Naive thymus-derived CD4-positive, alpha-beta T cell (primary cell): ENCODE results near the gene CERS6. TPM values are rescaled to one million over a fixed set of nuclear protein-coding genes. Genes with fewer than 3 reads are reported as not detected.

ENCODE experiments used
- ATAC-seq: fragments of 150-1000 bp; cut with Tn5 transposase; 2 replicates; pipeline ENCODE4 v1.10.0; 2021; ENCODE audit warnings: mild to moderate bottlenecking, moderate library complexity
- CTCF ChIA-PET: fragments of 350-600 bp; sonication (Branson Sonifier 250); formaldehyde crosslinking; loops from one replicate; lab custom pipeline; 2021; ENCODE audit warnings: antibody characterized with exemption; lab: Charles Lee
- POLR2A ChIA-PET: fragments of 350-600 bp; sonication (Branson Sonifier 250); formaldehyde crosslinking; loops from one replicate; lab custom pipeline; 2021; ENCODE audit warnings: antibody characterized with exemption, inconsistent platforms; lab: Charles Lee
- DNase-seq, 9 donors: peaks; one replicate each; pipeline versions ENCODE4 v3.0.0 to v3.0.0-alpha.2; 2020 to 2022; ENCODE audit warnings: mixed read lengths in 1 of 9
- H3K27ac ChIP-seq: one replicate; pipeline ENCODE4 v1.7.0; 2013; ENCODE audit warnings: mild to moderate bottlenecking, low read depth, low read length, moderate library complexity
- H3K27me3 ChIP-seq, 2 donors: one replicate each; pipeline ENCODE4 v1.7.0; 2013; ENCODE audit warnings: low read length in 2 of 2, mild to moderate bottlenecking in 2 of 2, moderate library complexity in 2 of 2; ENCODE audit not compliant: control insufficient read depth in 2 of 2, insufficient read depth in 2 of 2
- H3K36me3 ChIP-seq, 3 experiments: 1 replicate in 2 of 3; 2 replicates in 1 of 3; pipeline ENCODE4 v1.7.0; 2013; ENCODE audit warnings: low read length in 3 of 3, mild to moderate bottlenecking in 3 of 3, moderate library complexity in 1 of 3; ENCODE audit not compliant: insufficient read depth in 3 of 3, control insufficient read depth in 2 of 3
- H3K4me1 ChIP-seq, 2 donors: one replicate each; pipeline ENCODE4 v1.7.0; 2013; ENCODE audit warnings: low read length in 2 of 2, mild to moderate bottlenecking in 2 of 2, moderate library complexity in 1 of 2; ENCODE audit not compliant: control insufficient read depth in 2 of 2, insufficient read depth in 2 of 2
- H3K4me3 ChIP-seq: 2 replicates; pipeline ENCODE4 v1.7.0; 2013; ENCODE audit warnings: mild to moderate bottlenecking, low read length
- H3K9me3 ChIP-seq, 3 experiments: 1 replicate in 2 of 3; 2 replicates in 1 of 3; pipeline ENCODE4 v1.7.0; 2013; ENCODE audit warnings: low read length in 3 of 3; ENCODE audit not compliant: control insufficient read depth in 2 of 3
- H3K27ac Mint-ChIP-seq, 9 donors: one replicate each; pipeline ENCODE4 v1.8.0; 2020 to 2022; ENCODE audit warnings: mixed read lengths in 9 of 9, mild to moderate bottlenecking in 8 of 9, moderate library complexity in 5 of 9, inconsistent platforms in 2 of 9
- H3K27me3 Mint-ChIP-seq, 5 donors: one replicate each; pipeline ENCODE4 v1.8.0; 2021 to 2022; ENCODE audit warnings: mixed read lengths in 5 of 5, mild to moderate bottlenecking in 1 of 5
- H3K36me3 Mint-ChIP-seq, 5 donors: one replicate each; pipeline ENCODE4 v1.8.0; 2020 to 2022; ENCODE audit warnings: mixed read lengths in 5 of 5, mild to moderate bottlenecking in 3 of 5, inconsistent platforms in 1 of 5
- H3K4me1 Mint-ChIP-seq, 7 donors: one replicate each; pipeline ENCODE4 v1.8.0; 2020 to 2022; ENCODE audit warnings: mixed read lengths in 7 of 7, mild to moderate bottlenecking in 3 of 7, inconsistent platforms in 1 of 7
- H3K4me3 Mint-ChIP-seq, 10 donors: one replicate each; pipeline ENCODE4 v1.8.0; 2020 to 2022; ENCODE audit warnings: mild to moderate bottlenecking in 10 of 10, mixed read lengths in 10 of 10, moderate library complexity in 6 of 10, inconsistent platforms in 2 of 10
- H3K9me3 Mint-ChIP-seq, 11 donors: one replicate each; pipeline ENCODE4 v1.8.0; 2020 to 2022; ENCODE audit warnings: mixed read lengths in 11 of 11, mild to moderate bottlenecking in 4 of 11, inconsistent platforms in 1 of 11, moderate library complexity in 1 of 11
- intact Hi-C, 2 donors: fragments of 100-400 bp; cut with micrococcal nuclease; formaldehyde crosslinking; loops; one replicate each; pipeline ENCODE4 v1.15.1; 2023
- polyA plus RNA-seq, 2 donors: library from polyadenylated mRNA; unstranded; fragments of 300-500 nt; fragmentation: Illumina TruSeq; gene quantifications; one replicate each; pipeline ENCODE4 v1.2.3, GENCODE V29; 2021
- total RNA-seq, 6 experiments: library from RNA in 5 of 6; stranded (reverse) in 5 of 6; gene quantifications; 1 replicate in 5 of 6; 2 replicates in 1 of 6; pipeline ENCODE4 v1.2.3 and lab custom pipeline; 2021 to 2026

CERS6 gene
- total and polyA plus RNA-seq, 7 experiments from 2014 or later = 9.1 to 28.4 (median 19.7) TPM

DNA sequence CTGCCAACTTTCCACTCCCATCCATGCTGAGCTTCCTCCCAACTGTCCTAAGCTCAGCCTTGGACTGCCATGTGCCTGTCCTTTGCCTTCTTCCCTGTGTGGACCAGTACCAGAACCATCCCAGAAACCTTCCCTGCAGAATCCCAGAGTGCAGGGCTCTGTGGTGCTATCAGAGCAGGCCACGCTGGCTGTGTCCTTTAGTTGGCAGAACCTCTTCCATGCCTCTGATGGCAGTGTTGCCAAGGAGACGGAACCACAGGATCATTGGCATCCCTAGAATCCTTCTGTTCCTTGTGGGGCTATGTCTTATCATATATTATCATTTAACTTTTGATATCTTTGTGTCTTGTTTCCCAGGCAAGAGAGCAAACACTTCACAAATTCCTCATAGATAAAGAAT lies 273.4 kb downstream of the CERS6 start:
- Mint-ChIP-seq H3K4me3 (no peak overlapping the region), H3K27me3 (no peaks in the 10 kb centered on the region), H3K4me1 (peaks cover 0 to 16% (median 4%) of the 10 kb centered on the region in 7 donors), H3K27ac (no peak overlapping the region), H3K9me3 (no peaks in the 10 kb centered on the region), H3K36me3 (peaks cover 2 to 58% (median 30%) of the 10 kb centered on the region in 5 donors)
- no peak for DNase-seq
- no peak for ATAC-seq
- ChIA-PET CTCF (no interaction called here), POLR2A (no interaction called here)
- no peaks in the 10 kb centered on the region for H3K4me1 ChIP-seq
- no peaks in the 10 kb centered on the region for H3K27me3 ChIP-seq
- intact Hi-C loops = no loop called here
- H3K36me3 ChIP-seq = peaks cover 0 to 3% (median 0%) of the 10 kb centered on the region in 3 experiments
- no peak overlapping the region for H3K27ac ChIP-seq
- H3K4me3 ChIP-seq = no peak overlapping the region
- no peaks in the 10 kb centered on the region for H3K9me3 ChIP-seq

DNA sequence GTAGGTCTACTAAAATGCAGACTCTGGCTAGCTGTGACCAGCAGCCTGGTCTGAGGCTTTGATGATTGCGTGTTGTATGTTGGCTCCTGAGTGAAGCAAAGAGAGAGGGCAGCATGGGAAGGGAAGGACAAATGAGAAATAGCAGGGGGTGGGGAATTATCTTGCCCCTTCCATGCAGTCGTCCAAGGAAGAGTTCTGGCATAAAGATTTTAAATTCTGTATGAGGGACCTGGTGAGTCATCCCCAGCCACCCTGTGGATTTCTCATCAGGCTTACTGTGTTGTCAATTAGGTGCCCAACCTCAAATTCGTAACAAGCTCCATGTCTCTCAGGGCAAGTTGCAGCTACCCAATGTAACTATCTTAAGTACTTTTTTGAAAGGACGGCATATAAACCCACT lies 274.3 kb downstream of the CERS6 start:
- H3K27me3 ChIP-seq = no peaks in the 10 kb centered on the region
- Mint-ChIP-seq H3K27ac (peak overlapping the region in 1 of 9 donors; percentile 6), H3K36me3 (peaks cover 2 to 58% (median 30%) of the 10 kb centered on the region in 5 donors), H3K4me1 (peaks cover 0 to 16% (median 4%) of the 10 kb centered on the region in 7 donors), H3K9me3 (no peaks in the 10 kb centered on the region), H3K4me3 (no peak overlapping the region), H3K27me3 (no peaks in the 10 kb centered on the region)
- ATAC-seq (no peak), DNase-seq (no peak)
- peaks cover 0 to 3% (median 0%) of the 10 kb centered on the region in 3 experiments for H3K36me3 ChIP-seq
- intact Hi-C loops = no loop called here
- ChIA-PET POLR2A (no interaction called here), CTCF (no interaction called here)
- no peaks in the 10 kb centered on the region for H3K9me3 ChIP-seq
- no peak overlapping the region for H3K4me3 ChIP-seq
- H3K27ac ChIP-seq = no peak overlapping the region
- no peaks in the 10 kb centered on the region for H3K4me1 ChIP-seq

DNA sequence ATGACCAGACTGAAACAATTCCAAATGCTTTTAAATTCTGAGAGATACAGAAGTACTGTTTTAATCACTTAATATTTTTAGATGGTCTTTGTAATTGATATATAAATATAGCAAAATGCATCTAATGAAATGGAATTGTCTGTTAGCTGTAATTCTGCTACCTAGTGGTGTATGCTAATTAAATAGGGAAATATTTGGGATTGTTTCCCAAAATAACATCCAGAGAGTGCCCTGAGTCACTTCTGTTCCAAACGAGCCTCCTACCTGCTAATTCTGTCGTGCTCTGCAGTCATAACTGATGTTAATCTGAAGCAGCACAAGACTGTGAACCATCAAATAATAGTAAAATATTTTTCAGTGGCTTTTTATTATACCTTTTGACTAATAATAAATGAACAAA lies 274.9 kb downstream of the CERS6 start:
- POLR2A ChIA-PET = no interaction called here
- CTCF ChIA-PET = no interaction called here
- Histone ChIP-seq H3K4me1 (no peaks in the 10 kb centered on the region), H3K27ac (no peak overlapping the region), H3K27me3 (no peaks in the 10 kb centered on the region), H3K4me3 (no peak overlapping the region), H3K36me3 (no peaks in the 10 kb centered on the region), H3K9me3 (no peaks in the 10 kb centered on the region)
- Mint-ChIP-seq H3K27me3 (no peaks in the 10 kb centered on the region), H3K36me3 (peaks cover 2 to 53% (median 29%) of the 10 kb centered on the region in 5 donors), H3K27ac (no peak overlapping the region), H3K4me1 (peaks cover 0 to 16% (median 4%) of the 10 kb centered on the region in 7 donors), H3K4me3 (no peak overlapping the region), H3K9me3 (no peaks in the 10 kb centered on the region)
- ATAC-seq (no peak), DNase-seq (no peak)
- intact Hi-C loops = no loop called here

DNA sequence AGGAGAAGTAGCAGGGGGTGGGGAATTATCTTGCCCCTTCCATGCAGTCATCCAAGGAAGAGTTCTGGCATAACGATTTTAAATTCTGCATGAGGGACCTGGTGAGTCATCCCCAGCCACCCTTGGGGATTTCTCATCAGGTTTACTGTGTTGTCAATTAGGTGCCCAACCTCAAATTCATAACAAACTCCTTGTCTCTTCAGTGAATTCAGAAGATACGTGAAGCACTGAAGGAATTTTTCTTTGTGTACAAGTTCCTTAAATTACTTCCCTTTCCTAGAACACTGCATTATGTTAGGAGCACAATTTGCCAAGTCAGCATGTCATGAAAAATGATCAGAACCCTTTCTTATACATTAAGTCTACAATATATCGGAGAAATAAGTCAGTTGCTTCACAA lies 275.5 kb downstream of the CERS6 start:
- Histone ChIP-seq H3K9me3 (no peaks in the 10 kb centered on the region), H3K36me3 (no peaks in the 10 kb centered on the region), H3K27ac (no peak overlapping the region), H3K4me1 (no peaks in the 10 kb centered on the region), H3K4me3 (no peak overlapping the region), H3K27me3 (no peaks in the 10 kb centered on the region)
- POLR2A ChIA-PET = no interaction called here
- Mint-ChIP-seq H3K4me1 (peaks cover 0 to 16% (median 4%) of the 10 kb centered on the region in 7 donors), H3K27me3 (no peaks in the 10 kb centered on the region), H3K36me3 (peaks cover 2 to 49% (median 25%) of the 10 kb centered on the region in 5 donors), H3K27ac (peak overlapping the region in 2 of 9 donors; percentile 28 to 36), H3K4me3 (no peak overlapping the region), H3K9me3 (no peaks in the 10 kb centered on the region)
- intact Hi-C loops = no loop called here
- peak; percentile 14 for ATAC-seq
- CTCF ChIA-PET = no interaction called here
- DNase-seq = no peak

DNA sequence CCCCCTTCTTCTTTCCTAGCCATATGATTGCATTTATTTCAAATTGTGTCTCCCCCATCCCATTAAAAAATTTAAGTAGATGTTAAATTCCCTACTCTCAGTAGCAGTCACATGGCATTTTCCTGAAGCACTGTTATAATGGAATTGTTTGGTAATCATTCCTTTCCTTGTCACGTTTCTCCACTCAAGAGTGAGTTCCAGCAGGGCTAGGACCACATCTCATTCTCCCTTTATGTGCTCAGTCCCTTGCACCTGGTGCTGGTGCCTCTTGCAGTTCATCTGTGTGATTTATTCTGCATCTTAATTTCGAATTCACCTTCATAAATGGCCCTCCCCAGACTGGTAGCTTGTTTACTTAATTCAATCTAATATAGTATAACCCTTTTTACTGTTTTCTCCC lies 276.0 kb downstream of the CERS6 start:
- Histone ChIP-seq H3K4me1 (no peaks in the 10 kb centered on the region), H3K27ac (no peak overlapping the region), H3K9me3 (no peaks in the 10 kb centered on the region), H3K4me3 (no peak overlapping the region), H3K27me3 (no peaks in the 10 kb centered on the region), H3K36me3 (no peaks in the 10 kb centered on the region)
- Mint-ChIP-seq H3K4me1 (peaks cover 0 to 20% (median 8%) of the 10 kb centered on the region in 7 donors), H3K27me3 (no peaks in the 10 kb centered on the region), H3K9me3 (no peaks in the 10 kb centered on the region), H3K27ac (peak overlapping the region in 1 of 9 donors; percentile 6), H3K36me3 (peaks cover 2 to 53% (median 25%) of the 10 kb centered on the region in 5 donors), H3K4me3 (no peak overlapping the region)
- ChIA-PET CTCF (no interaction called here), POLR2A (no interaction called here)
- DNase-seq (no peak), ATAC-seq (no peak)
- intact Hi-C loops = no loop called here

DNA sequence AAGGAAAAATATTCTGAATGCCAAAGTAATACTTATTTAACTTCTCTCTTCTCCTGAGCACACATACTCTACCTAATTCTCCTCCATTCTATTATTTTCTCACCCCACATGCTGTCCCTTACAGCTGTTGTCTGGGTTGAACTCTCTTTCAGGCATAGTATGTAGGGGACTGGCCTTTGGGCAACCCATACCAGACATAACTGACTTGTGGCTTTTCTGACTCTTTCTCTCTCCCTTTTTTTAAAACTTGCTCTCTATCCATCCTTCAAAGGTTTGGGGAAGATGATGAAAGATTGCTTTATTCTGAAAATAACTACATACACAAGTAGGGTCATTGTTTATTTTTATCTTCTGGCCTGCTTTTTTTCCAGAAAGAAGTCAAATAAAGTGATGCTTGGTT lies 276.4 kb downstream of the CERS6 start:
- Mint-ChIP-seq H3K36me3 (peaks cover 2 to 53% (median 25%) of the 10 kb centered on the region in 5 donors), H3K27me3 (no peaks in the 10 kb centered on the region), H3K27ac (peak overlapping the region in 1 of 9 donors; percentile 6), H3K9me3 (no peaks in the 10 kb centered on the region), H3K4me1 (peaks cover under 1 to 21% (median 12%) of the 10 kb centered on the region in 7 donors), H3K4me3 (no peak overlapping the region)
- ATAC-seq (no peak), DNase-seq (no peak)
- Histone ChIP-seq H3K4me3 (no peak overlapping the region), H3K27ac (no peak overlapping the region), H3K9me3 (no peaks in the 10 kb centered on the region), H3K27me3 (no peaks in the 10 kb centered on the region), H3K36me3 (no peaks in the 10 kb centered on the region), H3K4me1 (no peaks in the 10 kb centered on the region)
- POLR2A ChIA-PET = no interaction called here
- intact Hi-C loops = no loop called here
- CTCF ChIA-PET = no interaction called here

DNA sequence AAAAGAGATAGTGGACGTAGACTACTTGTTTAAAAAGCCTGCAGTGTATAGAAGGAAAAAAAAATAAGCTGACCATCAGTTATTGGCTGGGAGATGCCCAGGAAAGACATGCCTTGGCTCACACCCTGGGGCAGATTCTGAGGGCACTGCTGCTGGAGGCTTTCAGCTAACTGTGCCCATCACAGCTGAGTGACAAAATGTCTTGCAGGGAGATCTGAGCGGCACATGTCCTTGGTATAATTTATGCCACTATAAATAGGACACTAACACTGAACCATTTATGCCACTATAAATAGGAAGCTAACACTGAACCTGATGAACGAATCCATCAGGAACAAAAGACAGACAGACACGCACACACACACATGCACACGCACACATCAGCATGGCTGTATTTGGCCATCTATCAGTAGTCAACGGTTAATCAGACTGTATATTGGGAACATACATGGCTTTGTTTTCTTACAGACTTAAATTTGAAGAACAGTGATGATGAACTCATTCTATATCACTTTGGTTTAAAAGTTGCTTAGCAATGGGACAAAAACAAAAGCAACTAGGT lies 278.2 kb downstream of the CERS6 start:
- ChIA-PET POLR2A (no interaction called here), CTCF (interaction anchor here (0.6 kb wide), 1 partner anchor 1432 kb away, joined by 3 read pairs; no protein-coding TSS in a partner anchor)
- Histone ChIP-seq H3K4me1 (peaks cover 0 to 6% of the 10 kb centered on the region in 2 donors), H3K27ac (no peak overlapping the region), H3K27me3 (no peaks in the 10 kb centered on the region), H3K4me3 (no peak overlapping the region), H3K9me3 (no peaks in the 10 kb centered on the region), H3K36me3 (no peaks in the 10 kb centered on the region)
- ATAC-seq (no peak), DNase-seq (no peak)
- Mint-ChIP-seq H3K27me3 (no peaks in the 10 kb centered on the region), H3K4me3 (no peak overlapping the region), H3K36me3 (peaks cover 2 to 45% (median 24%) of the 10 kb centered on the region in 5 donors), H3K27ac (peak overlapping the region in 3 of 9 donors; percentile 9 to 63 (median 37)), H3K9me3 (peaks cover 0 to 3% (median 0%) of the 10 kb centered on the region in 11 donors), H3K4me1 (peaks cover 7 to 26% (median 15%) of the 10 kb centered on the region in 7 donors)
- intact Hi-C loops = loop anchor here in 1 of 2 donors (2.0 kb wide), 1 partner anchor 17 kb away; no protein-coding TSS in a partner anchor
